ENCODE measurements around the gene CELF4.

Gene CELF4

DNA sequence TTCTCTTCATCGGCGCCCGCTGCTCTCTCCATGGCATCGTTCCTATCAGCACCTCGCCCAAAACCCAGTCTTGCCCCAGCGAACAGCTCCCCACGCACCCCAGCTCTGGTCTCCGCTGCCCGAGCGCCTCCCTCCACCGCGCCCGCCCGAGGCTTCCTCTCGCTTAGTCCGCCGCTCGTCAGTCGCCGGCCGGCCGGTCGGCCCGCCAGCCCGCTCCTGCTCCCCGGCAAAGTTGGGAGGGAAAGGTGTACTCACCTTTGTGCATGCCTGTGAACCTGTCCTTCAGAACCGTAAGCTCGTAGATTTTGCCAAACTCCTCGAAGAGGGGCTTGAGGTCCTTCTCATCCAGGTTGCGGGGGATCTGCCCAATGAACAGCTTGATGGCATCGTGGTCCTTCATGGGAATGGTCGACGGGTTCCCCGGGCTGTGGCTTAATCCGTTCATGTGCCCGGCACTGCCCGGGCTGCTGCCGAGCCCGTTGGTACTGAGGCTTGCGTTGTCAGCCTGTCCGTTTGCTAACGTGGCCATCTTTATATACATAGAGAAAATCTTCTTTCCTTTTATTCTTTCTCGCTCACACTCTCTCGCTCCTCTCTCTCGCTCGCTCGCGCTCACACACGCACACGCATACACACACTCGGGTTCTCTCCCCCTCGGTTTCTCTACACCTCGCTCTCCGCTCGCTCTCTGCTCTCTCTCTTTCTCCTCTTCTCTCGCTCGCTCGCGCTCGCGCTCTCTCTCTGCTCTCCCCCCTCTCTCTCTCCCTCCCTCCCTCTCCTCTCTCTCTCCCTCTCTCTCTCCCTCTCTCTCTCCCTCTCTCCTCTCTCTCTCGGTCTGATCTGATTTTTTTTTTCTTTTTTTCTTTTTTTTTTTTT lies at the start of gene CELF4:
CELF4 (minus strand) TSS at position 698 of the 876 bp plus-strand sequence.
- H3K4me3 ChIP-seq (ENCODE audit: low read length), result peak within 1 kb of the TSS; percentile 52
- peak within 1 kb of the TSS; percentile 69 for H2AFZ ChIP-seq (ENCODE audit: low read depth, low read length)
- H3K4me1 ChIP-seq (ENCODE audit: insufficient read depth, low read length), result peaks cover 16% of the 10 kb centered on the region
- no peaks in the 10 kb centered on the region for H3K9me3 ChIP-seq (ENCODE audit: low read length)
- H3K27me3 ChIP-seq (ENCODE audit: insufficient read depth, low read length), result peaks cover 60% of the 10 kb centered on the region
- no peaks in the 10 kb centered on the region for H3K36me3 ChIP-seq (ENCODE audit: insufficient read depth, low read length)

DNA sequence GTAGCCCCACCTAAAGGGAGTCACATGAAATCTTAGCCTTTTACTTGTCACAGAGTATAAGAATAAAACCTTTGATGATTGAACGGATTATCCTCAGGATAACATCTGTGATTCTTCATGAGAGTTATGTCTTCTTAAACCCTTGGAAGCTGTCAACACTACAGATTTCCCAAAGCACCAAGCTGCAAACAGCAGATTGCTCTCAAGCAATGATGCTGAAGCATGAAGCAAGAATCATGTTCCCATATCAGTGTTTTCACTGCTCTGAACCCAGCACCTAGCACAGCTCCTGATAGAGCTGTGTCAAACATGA lies 47.6 kb upstream of the CELF4 start:
- H3K36me3 ChIP-seq (ENCODE audit: insufficient read depth, low read length), result no peaks in the 10 kb centered on the region
- no peak overlapping the region for H2AFZ ChIP-seq (ENCODE audit: low read depth, low read length)
- H3K4me1 ChIP-seq (ENCODE audit: insufficient read depth, low read length), result no peaks in the 10 kb centered on the region
- no peaks in the 10 kb centered on the region for H3K9me3 ChIP-seq (ENCODE audit: low read length)
- H3K4me3 ChIP-seq (ENCODE audit: low read length), result no peak overlapping the region
- no peaks in the 10 kb centered on the region for H3K27me3 ChIP-seq (ENCODE audit: insufficient read depth, low read length)

DNA sequence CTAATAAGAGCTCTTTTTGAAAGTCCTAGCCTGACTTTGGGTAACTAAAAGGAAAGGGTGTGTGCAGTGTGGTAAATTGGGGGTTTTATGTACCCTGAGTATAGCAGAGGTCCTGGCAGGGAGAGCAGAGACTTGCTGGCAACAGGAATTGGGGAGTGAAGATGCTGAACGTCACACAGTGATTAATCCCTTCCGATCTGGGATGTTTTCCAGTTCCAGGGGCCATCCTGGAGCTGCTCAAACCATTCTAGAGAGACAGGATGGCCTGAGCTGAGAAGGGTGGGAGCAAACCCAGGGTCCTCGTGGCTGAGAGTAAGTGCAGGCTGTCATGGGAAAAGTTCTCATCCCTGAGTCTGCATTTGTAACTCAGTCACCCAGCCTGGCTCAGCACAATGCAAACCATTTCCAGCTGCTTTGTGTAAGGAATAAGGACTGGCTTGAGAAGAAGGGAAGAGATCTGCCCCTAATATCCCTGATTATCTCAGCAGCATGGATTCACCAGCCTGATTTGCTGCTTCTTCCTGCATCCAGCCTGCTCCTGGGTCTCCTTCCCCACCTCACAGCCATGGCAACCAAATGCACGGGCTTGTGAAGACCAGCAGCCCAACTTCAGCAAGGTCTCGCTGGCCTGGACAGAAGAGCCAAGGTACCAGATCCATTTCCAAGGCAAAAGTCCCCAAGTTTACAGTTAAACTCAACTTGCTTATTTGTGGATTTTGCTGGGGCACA lies 47.1 kb upstream of the CELF4 start:
- Histone ChIP-seq H3K4me3 (ENCODE audit: low read length) (no peak overlapping the region), H3K36me3 (ENCODE audit: insufficient read depth, low read length) (no peaks in the 10 kb centered on the region), H2AFZ (ENCODE audit: low read depth, low read length) (no peak overlapping the region), H3K9me3 (ENCODE audit: low read length) (no peaks in the 10 kb centered on the region), H3K4me1 (ENCODE audit: insufficient read depth, low read length) (no peaks in the 10 kb centered on the region), H3K27me3 (ENCODE audit: insufficient read depth, low read length) (no peaks in the 10 kb centered on the region)

DNA sequence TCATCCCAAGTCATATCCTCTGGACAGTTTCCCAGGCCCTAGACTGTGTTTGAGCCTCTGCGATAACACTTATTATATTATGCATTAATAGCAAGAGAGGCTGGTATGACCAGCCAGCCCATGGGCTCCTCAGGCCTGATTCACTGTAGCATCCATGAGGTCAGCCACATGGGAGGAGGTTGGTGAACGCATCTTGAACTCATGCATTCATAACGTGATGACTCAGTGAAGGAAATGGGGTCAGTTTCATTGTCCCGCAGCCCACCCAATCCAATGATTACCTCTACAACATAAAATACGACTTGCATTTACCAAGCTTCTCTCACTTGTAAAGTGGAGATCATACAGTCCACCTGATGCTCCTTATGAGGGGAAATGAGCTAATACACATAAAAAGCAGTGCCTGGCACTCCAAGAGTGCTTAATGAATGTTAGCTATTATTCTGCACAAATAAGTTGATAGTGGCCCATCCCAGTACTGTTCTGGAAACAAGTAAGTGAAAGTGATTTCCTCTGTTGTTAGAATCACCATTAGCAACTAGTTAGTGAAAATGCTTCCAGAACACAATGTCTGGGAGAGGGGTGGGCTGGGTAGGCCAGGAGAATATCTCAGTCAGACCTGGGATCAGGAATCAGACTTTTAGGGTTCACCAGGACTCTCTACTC lies 46.1 kb upstream of the CELF4 start:
- no peaks in the 10 kb centered on the region for H3K27me3 ChIP-seq (ENCODE audit: insufficient read depth, low read length)
- H3K4me1 ChIP-seq (ENCODE audit: insufficient read depth, low read length), result no peaks in the 10 kb centered on the region
- H3K9me3 ChIP-seq (ENCODE audit: low read length), result no peaks in the 10 kb centered on the region
- no peak overlapping the region for H3K4me3 ChIP-seq (ENCODE audit: low read length)
- H3K36me3 ChIP-seq (ENCODE audit: insufficient read depth, low read length), result no peaks in the 10 kb centered on the region
- H2AFZ ChIP-seq (ENCODE audit: low read depth, low read length), result no peak overlapping the region

DNA sequence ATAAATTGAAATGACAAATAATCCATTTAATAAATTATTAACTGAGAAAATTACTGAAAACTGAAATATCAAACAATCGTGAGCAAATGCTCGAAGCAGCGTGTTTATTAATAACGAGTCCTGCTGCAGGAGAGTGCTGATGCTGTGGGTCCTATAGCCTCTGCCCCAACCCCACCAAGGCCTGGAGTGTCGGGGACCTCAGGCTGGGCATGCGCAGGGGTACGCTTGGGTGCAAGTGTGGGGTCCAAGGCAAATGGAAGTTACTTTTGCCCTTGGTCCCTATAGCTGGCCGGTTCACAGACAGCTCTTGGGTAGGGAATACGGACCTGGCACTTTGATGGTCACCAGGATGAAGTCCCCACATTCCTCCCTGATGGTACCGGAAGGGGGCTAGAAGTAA lies 43.3 kb upstream of the CELF4 start:
- Histone ChIP-seq H3K4me1 (ENCODE audit: insufficient read depth, low read length) (no peaks in the 10 kb centered on the region), H3K27me3 (ENCODE audit: insufficient read depth, low read length) (no peaks in the 10 kb centered on the region)

DNA sequence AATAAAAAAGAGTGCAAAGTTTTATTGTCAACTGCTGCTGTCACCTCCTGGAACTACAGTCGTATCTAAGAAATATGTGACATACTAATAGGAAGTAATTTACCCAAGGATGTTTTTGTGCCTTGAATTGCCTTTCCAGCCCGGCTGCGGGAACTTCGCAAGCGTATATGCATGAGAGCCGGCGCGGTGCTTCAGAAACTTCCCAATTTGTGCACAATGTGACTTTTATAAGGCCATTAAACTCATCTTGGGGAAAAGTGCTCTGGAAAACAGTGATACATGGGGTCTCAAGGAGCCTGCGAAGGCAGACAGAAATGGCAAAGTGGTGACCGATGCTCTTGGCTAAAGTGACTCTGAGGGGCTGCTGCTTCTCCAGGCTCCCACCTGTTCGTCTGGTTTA lies 41.7 kb upstream of the CELF4 start:
- no peaks in the 10 kb centered on the region for H3K27me3 ChIP-seq (ENCODE audit: insufficient read depth, low read length)
- no peak overlapping the region for H3K4me3 ChIP-seq (ENCODE audit: low read length)
- H3K36me3 ChIP-seq (ENCODE audit: insufficient read depth, low read length), result no peaks in the 10 kb centered on the region
- no peak overlapping the region for H2AFZ ChIP-seq (ENCODE audit: low read depth, low read length)
- no peaks in the 10 kb centered on the region for H3K9me3 ChIP-seq (ENCODE audit: low read length)
- H3K4me1 ChIP-seq (ENCODE audit: insufficient read depth, low read length), result no peaks in the 10 kb centered on the region

More for the DNA sequence above, 43.3 kb upstream of the CELF4 start:
- no peak overlapping the region for H2AFZ ChIP-seq (ENCODE audit: low read depth, low read length)
- no peaks in the 10 kb centered on the region for H3K9me3 ChIP-seq (ENCODE audit: low read length)
- H3K4me3 ChIP-seq (ENCODE audit: low read length), result no peak overlapping the region
- H3K36me3 ChIP-seq (ENCODE audit: insufficient read depth, low read length), result no peaks in the 10 kb centered on the region

DNA sequence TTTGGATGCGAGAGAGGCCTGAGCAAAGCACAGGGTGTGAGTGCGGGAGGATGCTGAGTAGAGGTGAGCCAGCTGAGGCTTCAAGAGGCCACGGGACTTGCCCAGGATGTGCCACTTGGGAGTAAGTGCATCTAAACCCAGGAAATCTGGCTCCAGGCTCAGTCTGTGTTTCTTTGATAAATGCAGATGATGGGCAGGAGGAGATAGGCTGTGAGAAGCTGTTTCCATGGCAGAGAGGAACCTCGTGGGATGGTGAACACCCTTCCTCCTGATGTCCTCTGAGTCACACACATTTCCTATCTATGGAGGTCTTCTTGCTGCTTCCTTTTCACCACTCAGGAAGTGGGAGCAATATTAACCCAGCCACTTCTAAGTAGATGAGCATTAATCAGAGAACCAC lies 38.4 kb upstream of the CELF4 start:
- no peaks in the 10 kb centered on the region for H3K27me3 ChIP-seq (ENCODE audit: insufficient read depth, low read length)

DNA sequence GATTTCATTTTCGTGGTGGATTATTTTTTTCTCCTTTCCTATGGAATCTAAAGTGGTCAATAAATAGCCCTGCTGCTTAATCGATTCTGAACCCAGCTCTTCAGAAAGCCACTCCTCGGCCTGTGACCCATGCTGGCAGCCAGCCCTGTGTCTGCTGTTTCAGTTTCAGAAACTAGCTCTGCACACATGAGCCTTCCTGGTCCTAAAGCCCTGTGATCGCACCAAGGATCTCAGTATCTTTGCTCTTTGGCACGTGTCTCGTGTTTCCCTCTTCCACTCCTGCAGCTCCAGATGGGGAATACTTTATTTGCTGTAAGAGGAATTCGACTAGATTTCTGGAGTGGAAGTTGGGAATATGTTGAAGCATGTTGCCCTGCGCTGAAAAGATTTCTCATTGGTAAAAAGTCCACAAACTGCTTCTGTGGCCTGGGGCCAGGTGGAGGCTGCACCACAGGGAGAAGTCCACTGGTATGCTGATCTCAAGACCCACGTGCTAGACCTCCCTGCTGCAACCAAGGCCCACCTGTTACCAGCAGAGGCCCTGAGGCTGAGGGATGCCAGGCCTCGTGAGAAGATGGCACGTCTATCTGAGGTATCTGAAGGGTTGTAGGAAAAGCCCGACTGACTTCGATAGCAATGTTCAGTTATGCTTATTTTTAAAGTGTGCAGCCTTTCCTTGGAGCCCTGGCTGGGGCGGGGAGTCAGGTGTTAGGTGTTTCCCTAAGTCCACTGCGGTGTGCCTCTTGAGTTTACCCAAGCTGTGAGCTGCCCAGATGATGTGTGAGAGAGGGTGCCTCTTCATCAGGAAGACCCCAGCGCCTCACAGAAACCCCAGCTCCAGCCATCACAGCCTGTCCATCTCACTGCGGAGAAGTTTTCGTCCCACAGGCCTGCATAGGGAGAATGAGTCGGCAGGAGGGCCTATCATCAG lies 33.6 kb upstream of the CELF4 start:
- H3K27me3 ChIP-seq (ENCODE audit: insufficient read depth, low read length), result no peaks in the 10 kb centered on the region
- no peaks in the 10 kb centered on the region for H3K36me3 ChIP-seq (ENCODE audit: insufficient read depth, low read length)
- no peak overlapping the region for H3K4me3 ChIP-seq (ENCODE audit: low read length)
- H3K9me3 ChIP-seq (ENCODE audit: low read length), result no peaks in the 10 kb centered on the region
- H2AFZ ChIP-seq (ENCODE audit: low read depth, low read length), result no peak overlapping the region
- no peaks in the 10 kb centered on the region for H3K4me1 ChIP-seq (ENCODE audit: insufficient read depth, low read length)

More for the DNA sequence above, 38.4 kb upstream of the CELF4 start:
- Histone ChIP-seq H3K4me1 (ENCODE audit: insufficient read depth, low read length) (no peaks in the 10 kb centered on the region), H3K4me3 (ENCODE audit: low read length) (no peak overlapping the region), H3K36me3 (ENCODE audit: insufficient read depth, low read length) (no peaks in the 10 kb centered on the region), H2AFZ (ENCODE audit: low read depth, low read length) (no peak overlapping the region), H3K9me3 (ENCODE audit: low read length) (no peaks in the 10 kb centered on the region)

DNA sequence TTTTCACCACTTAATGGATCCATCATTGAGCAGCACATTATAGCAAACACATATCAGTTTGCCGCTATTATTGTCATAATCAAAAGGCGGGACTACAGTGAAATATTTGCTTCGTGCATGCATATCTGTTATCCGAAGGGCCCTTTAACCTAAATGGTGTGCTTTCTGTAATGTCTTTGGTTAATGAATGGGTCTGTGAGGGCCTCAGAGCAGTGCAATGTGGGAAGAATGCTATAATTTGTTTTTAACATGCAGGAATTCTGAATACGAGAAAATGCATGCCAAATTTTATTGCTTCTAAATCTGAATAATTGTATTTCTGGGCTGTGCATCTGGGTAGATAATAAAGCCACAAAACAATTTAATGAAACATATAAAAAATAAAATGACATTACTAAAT lies 32.8 kb upstream of the CELF4 start:
- Histone ChIP-seq H3K4me3 (ENCODE audit: low read length) (no peak overlapping the region), H3K36me3 (ENCODE audit: insufficient read depth, low read length) (no peaks in the 10 kb centered on the region), H2AFZ (ENCODE audit: low read depth, low read length) (no peak overlapping the region), H3K4me1 (ENCODE audit: insufficient read depth, low read length) (no peaks in the 10 kb centered on the region), H3K27me3 (ENCODE audit: insufficient read depth, low read length) (no peaks in the 10 kb centered on the region), H3K9me3 (ENCODE audit: low read length) (no peaks in the 10 kb centered on the region)

DNA sequence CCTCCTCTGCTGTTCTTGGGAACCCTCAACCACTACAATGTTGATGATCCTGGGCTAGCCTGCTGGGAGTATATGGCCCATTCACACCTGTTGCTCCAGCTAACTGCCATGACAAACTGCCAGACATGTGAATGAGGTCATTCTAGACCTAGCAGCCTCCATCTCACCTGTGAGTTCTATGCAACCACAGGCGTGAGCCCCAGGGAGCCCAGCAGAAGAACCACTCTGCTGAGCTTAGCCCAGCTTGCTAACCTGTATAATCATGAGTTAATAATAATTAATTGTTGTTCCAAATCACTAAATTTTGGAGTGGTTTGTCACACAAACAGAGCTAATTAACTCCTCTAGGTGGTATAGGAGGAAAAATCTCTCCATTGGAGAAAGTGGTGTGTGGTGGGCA lies 24.7 kb upstream of the CELF4 start:
- H2AFZ ChIP-seq (ENCODE audit: low read depth, low read length), result no peak overlapping the region
- no peaks in the 10 kb centered on the region for H3K36me3 ChIP-seq (ENCODE audit: insufficient read depth, low read length)
- no peaks in the 10 kb centered on the region for H3K9me3 ChIP-seq (ENCODE audit: low read length)
- H3K4me1 ChIP-seq (ENCODE audit: insufficient read depth, low read length), result no peaks in the 10 kb centered on the region
- no peaks in the 10 kb centered on the region for H3K27me3 ChIP-seq (ENCODE audit: insufficient read depth, low read length)
- H3K4me3 ChIP-seq (ENCODE audit: low read length), result no peak overlapping the region

DNA sequence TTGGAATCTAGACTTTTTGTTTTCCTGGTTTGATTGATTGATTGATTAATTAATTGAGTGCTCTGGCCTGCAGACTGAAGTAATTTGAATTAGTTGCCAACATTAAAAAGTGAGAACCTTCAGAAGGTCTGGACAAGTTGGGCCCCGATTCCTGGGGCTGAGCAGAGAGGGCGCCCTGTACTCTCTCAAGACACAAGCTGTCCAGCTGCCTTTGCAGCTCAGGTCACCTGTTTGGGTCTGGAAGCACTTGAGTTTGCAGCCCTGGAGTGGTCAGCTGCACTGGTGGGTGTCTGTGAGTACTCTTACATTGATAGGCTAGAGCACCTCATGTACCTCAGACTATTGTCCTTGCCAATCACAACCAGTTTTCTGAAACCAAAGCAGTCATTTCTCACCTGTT lies 22.7 kb upstream of the CELF4 start:
- Histone ChIP-seq H2AFZ (ENCODE audit: low read depth, low read length) (no peak overlapping the region), H3K27me3 (ENCODE audit: insufficient read depth, low read length) (no peaks in the 10 kb centered on the region), H3K4me1 (ENCODE audit: insufficient read depth, low read length) (no peaks in the 10 kb centered on the region)

DNA sequence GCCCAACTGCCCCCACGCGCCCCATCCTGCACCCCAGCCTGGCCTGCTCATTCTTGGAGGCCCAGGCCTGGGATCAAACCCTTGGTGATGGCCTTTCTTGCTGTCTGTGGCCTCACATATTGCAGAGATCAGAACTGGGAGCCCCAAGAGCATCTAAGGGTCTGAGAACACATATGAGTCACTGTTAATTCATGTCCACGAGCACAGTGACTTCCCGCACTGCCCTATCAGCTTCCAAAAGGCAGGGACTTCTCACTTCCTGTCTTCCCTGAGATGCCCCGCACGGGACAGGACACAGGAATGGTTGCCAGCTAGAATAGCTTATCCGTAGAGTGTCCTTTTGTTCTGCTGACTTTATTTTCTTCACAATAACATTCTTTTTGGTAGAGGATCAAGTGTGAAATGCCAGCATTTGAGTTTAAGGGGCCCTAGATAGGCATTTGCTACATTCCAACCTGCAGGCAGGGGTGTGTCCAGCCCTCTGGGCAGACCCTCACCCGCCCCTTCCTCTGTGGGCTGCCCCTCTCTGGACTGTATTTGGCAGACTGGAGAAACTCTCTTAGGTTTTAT lies 21.1 kb upstream of the CELF4 start:
- H3K4me3 ChIP-seq (ENCODE audit: low read length), result no peak overlapping the region
- no peaks in the 10 kb centered on the region for H3K27me3 ChIP-seq (ENCODE audit: insufficient read depth, low read length)
- no peak overlapping the region for H2AFZ ChIP-seq (ENCODE audit: low read depth, low read length)
- no peaks in the 10 kb centered on the region for H3K36me3 ChIP-seq (ENCODE audit: insufficient read depth, low read length)
- no peaks in the 10 kb centered on the region for H3K4me1 ChIP-seq (ENCODE audit: insufficient read depth, low read length)
- no peaks in the 10 kb centered on the region for H3K9me3 ChIP-seq (ENCODE audit: low read length)

More for the DNA sequence above, 22.7 kb upstream of the CELF4 start:
- H3K4me3 ChIP-seq (ENCODE audit: low read length), result no peak overlapping the region
- H3K9me3 ChIP-seq (ENCODE audit: low read length), result no peaks in the 10 kb centered on the region
- no peaks in the 10 kb centered on the region for H3K36me3 ChIP-seq (ENCODE audit: insufficient read depth, low read length)

Measured in neuron (in vitro differentiated cells).